22Rv1 (cell line): ENCODE measurements around the gene ARHGEF17.

Experiments
- CTCF ChIP-seq: fragments of 450-650 bp; IDR thresholded peaks from 2 replicates; pipeline ENCODE4 v1.5.1; 2017; ENCODE audit warnings: mild to moderate bottlenecking
- ZFX ChIP-seq: fragments of 450-650 bp; IDR thresholded peaks from 2 replicates; pipeline ENCODE4 v1.6.1; 2017; ENCODE audit warnings: antibody characterized with exemption, borderline replicate concordance

- TF ChIP-seq CTCF (no peak), ZFX (no peak)
Observed at GRCh38 chr11:73268671-73269271, 39.3 kb upstream of the ARHGEF17 start.
